Effector CD8-positive, alpha-beta T cell (primary cell): ENCODE measurements around the gene TRAPPC5.

Experiments used
- DNase-seq: peaks from one replicate; lab custom pipeline; 2025; lab: John Stamatoyannopoulos, UW
- total RNA-seq, 4 experiments: gene quantifications; one replicate each; lab custom pipeline; 2026; lab: John Stamatoyannopoulos, UW

TRAPPC5 gene
- total RNA-seq, result 0.73 to 4.1 (median 2.8) reads per million in 4 experiments

GRCh38 chr19:7680606-7681339 lies at the start of gene TRAPPC5:
TRAPPC5 (plus strand) TSS chr19:7680833; CDS start chr19:7682254, 1,421 bp downstream.
- peak; percentile 77 for DNase-seq

GRCh38 chr19:7631577-7631976 lies 49.1 kb upstream of the TRAPPC5 start:
- no peak for DNase-seq

- DNase-seq, result no peak
These were observed 48.1 kb upstream of the TRAPPC5 start for GRCh38 chr19:7632340-7633203.

GRCh38 chr19:7633698-7634097 lies 46.9 kb upstream of the TRAPPC5 start, which contains the start of gene PCP2:
PCP2 (minus strand) TSS chr19:7633719; CDS start chr19:7633457, 262 bp downstream.
- DNase-seq, result no peak

- DNase-seq, result no peak
These were observed 45.0 kb upstream of the TRAPPC5 start for GRCh38 chr19:7635670-7636069.

GRCh38 chr19:7636317-7636690 lies 44.3 kb upstream of the TRAPPC5 start:
- no peak for DNase-seq

- DNase-seq, result peak; percentile 92
These were observed 43.8 kb upstream of the TRAPPC5 start, which contains the start of gene STXBP2 for GRCh38 chr19:7636691-7637373. STXBP2 (plus strand) TSS chr19:7637110; CDS start chr19:7637150, 40 bp downstream.

GRCh38 chr19:7637374-7638256 lies 43.0 kb upstream of the TRAPPC5 start:
- no peak for DNase-seq

- no peak for DNase-seq
These were observed 41.7 kb upstream of the TRAPPC5 start for GRCh38 chr19:7638802-7639465.

GRCh38 chr19:7639863-7640348 lies 40.7 kb upstream of the TRAPPC5 start:
- DNase-seq, result no peak

GRCh38 chr19:7640803-7641202 lies 39.8 kb upstream of the TRAPPC5 start:
- DNase-seq, result no peak

- DNase-seq, result no peak
These were observed 39.0 kb upstream of the TRAPPC5 start for GRCh38 chr19:7641290-7642276.

GRCh38 chr19:7642295-7643030 lies 38.2 kb upstream of the TRAPPC5 start:
- DNase-seq, result no peak

- DNase-seq, result no peak
These were observed 37.6 kb upstream of the TRAPPC5 start for GRCh38 chr19:7643031-7643415.

- DNase-seq, result peak; percentile 19
These were observed 36.7 kb upstream of the TRAPPC5 start for GRCh38 chr19:7643629-7644549.

- DNase-seq, result no peak
These were observed 36.1 kb upstream of the TRAPPC5 start for GRCh38 chr19:7644550-7644877.

- DNase-seq, result no peak
These were observed 35.5 kb upstream of the TRAPPC5 start for GRCh38 chr19:7645163-7645562.
